Endothelial cell (in vitro differentiated cells): ENCODE data around the gene SLC6A16. TPM values are rescaled to one million over a fixed set of nuclear protein-coding genes. Genes with fewer than 3 reads are reported as not detected.
"Not testable (repeated sequence)": the region's sequence is repeated elsewhere in the genome, so short reads cannot be mapped to it uniquely, and the experiment has no call there.

Experiments
- DNase-seq: peaks from one replicate; pipeline ENCODE4 v3.0.0; 2021; ENCODE audit warnings: low spot score
- H3K27ac Mint-ChIP-seq: one replicate; pipeline ENCODE4 v1.8.0; 2021; ENCODE audit warnings: mixed read lengths, inconsistent platforms; ENCODE audit not compliant: unreplicated experiment
- H3K27me3 Mint-ChIP-seq: one replicate; pipeline ENCODE4 v1.8.0; 2021; ENCODE audit warnings: mild to moderate bottlenecking, moderate library complexity, mixed read lengths, inconsistent platforms; ENCODE audit not compliant: unreplicated experiment
- H3K36me3 Mint-ChIP-seq: one replicate; pipeline ENCODE4 v1.8.0; 2021; ENCODE audit warnings: mild to moderate bottlenecking, low read depth, mixed read lengths, inconsistent platforms; ENCODE audit not compliant: unreplicated experiment
- H3K4me1 Mint-ChIP-seq: one replicate; pipeline ENCODE4 v1.8.0; 2021; ENCODE audit warnings: mild to moderate bottlenecking, mixed read lengths, inconsistent platforms; ENCODE audit not compliant: unreplicated experiment
- H3K4me3 Mint-ChIP-seq: one replicate; pipeline ENCODE4 v1.8.0; 2021; ENCODE audit warnings: mild to moderate bottlenecking, mixed read lengths, inconsistent platforms; ENCODE audit not compliant: unreplicated experiment
- H3K9me3 Mint-ChIP-seq: one replicate; pipeline ENCODE4 v1.8.0; 2021; ENCODE audit warnings: mixed read lengths, inconsistent platforms; ENCODE audit not compliant: unreplicated experiment
- total RNA-seq: library from RNA; stranded (reverse); fragmentation: NEBNext Ultra II Directional; extraction: Animal tissue kit (Norgen Biotek cat#: 25700); gene quantifications from one replicate; pipeline ENCODE4 v1.2.1, GENCODE V29; 2021; ENCODE audit not compliant: unreplicated experiment
- TF ChIP-seq, protein P1 (sequence below): fragments of 200-600 bp; sonication (generic); IDR thresholded peaks from one replicate; pipeline ENCODE4 v1.5.0; 2021; ENCODE audit warnings: antibody characterized with exemption; ENCODE audit not compliant: unreplicated experiment

Gene SLC6A16
- total RNA-seq, 1 donor from 2014 or later: 4.0 TPM

- no peak overlapping the region for H3K27ac Mint-ChIP-seq
These were observed 9.9 kb downstream of the SLC6A16 start for GRCh38 chr19:49315111-49315510.

DNA sequence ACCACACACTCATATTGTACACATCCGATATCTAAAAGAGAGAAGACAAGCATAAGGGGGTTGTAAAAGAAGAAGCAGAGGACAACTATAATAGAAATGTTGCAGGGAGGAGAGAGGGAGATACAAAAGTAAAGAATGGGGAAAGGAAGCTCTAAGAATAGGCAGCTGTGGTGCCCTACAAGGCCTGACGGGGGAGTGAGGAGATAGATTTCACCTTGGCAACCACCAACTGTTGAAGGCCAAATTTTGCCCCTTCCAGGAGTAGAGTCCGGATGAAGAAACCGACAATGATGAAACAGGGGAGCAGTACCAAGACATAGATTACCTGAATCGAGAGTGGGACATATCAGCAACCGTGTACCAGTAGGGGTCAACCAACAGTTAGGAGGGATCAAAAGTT, 15.9 kb downstream of the SLC6A16 start:
- Mint-ChIP-seq H3K36me3 (peaks cover 34% of the 10 kb centered on the region), H3K9me3 (no peaks in the 10 kb centered on the region), H3K4me1 (peaks cover 8% of the 10 kb centered on the region), H3K4me3 (peak overlapping the region; percentile 11), H3K27ac (peak overlapping the region; percentile 32), H3K27me3 (peaks cover 18% of the 10 kb centered on the region)
- no peak for DNase-seq
- TF ChIP-seq, protein P1, sequence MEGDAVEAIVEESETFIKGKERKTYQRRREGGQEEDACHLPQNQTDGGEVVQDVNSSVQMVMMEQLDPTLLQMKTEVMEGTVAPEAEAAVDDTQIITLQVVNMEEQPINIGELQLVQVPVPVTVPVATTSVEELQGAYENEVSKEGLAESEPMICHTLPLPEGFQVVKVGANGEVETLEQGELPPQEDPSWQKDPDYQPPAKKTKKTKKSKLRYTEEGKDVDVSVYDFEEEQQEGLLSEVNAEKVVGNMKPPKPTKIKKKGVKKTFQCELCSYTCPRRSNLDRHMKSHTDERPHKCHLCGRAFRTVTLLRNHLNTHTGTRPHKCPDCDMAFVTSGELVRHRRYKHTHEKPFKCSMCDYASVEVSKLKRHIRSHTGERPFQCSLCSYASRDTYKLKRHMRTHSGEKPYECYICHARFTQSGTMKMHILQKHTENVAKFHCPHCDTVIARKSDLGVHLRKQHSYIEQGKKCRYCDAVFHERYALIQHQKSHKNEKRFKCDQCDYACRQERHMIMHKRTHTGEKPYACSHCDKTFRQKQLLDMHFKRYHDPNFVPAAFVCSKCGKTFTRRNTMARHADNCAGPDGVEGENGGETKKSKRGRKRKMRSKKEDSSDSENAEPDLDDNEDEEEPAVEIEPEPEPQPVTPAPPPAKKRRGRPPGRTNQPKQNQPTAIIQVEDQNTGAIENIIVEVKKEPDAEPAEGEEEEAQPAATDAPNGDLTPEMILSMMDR: no peak

More at GRCh38 chr19:49315111-49315510, 9.9 kb downstream of the SLC6A16 start:
- TF ChIP-seq, protein P1: no peak
- peaks cover 7% of the 10 kb centered on the region for H3K27me3 Mint-ChIP-seq
- no peak for DNase-seq
- no peak overlapping the region for H3K4me3 Mint-ChIP-seq
- peaks cover 38% of the 10 kb centered on the region for H3K36me3 Mint-ChIP-seq
- no peaks in the 10 kb centered on the region for H3K9me3 Mint-ChIP-seq
- peaks cover 16% of the 10 kb centered on the region for H3K4me1 Mint-ChIP-seq

GRCh38 chr19:49306734-49307133, 18.3 kb downstream of the SLC6A16 start:
- not testable (repeated sequence) for H3K9me3 Mint-ChIP-seq, H3K4me3 Mint-ChIP-seq, DNase-seq, H3K27ac Mint-ChIP-seq, H3K4me1 Mint-ChIP-seq
- Mint-ChIP-seq H3K27me3 (peaks cover 18% of the 10 kb centered on the region), H3K36me3 (peaks cover 32% of the 10 kb centered on the region)

- H3K27me3 Mint-ChIP-seq: no peaks in the 10 kb centered on the region
- no peak overlapping the region for H3K4me3 Mint-ChIP-seq
- peaks cover 6% of the 10 kb centered on the region for H3K36me3 Mint-ChIP-seq
- no peak overlapping the region for H3K27ac Mint-ChIP-seq
- TF ChIP-seq, protein P1: no peak
- H3K4me1 Mint-ChIP-seq: no peaks in the 10 kb centered on the region
- peaks cover 4% of the 10 kb centered on the region for H3K9me3 Mint-ChIP-seq
- DNase-seq: no peak
These were observed 23.1 kb downstream of the SLC6A16 start for GRCh38 chr19:49301866-49302252.

DNA sequence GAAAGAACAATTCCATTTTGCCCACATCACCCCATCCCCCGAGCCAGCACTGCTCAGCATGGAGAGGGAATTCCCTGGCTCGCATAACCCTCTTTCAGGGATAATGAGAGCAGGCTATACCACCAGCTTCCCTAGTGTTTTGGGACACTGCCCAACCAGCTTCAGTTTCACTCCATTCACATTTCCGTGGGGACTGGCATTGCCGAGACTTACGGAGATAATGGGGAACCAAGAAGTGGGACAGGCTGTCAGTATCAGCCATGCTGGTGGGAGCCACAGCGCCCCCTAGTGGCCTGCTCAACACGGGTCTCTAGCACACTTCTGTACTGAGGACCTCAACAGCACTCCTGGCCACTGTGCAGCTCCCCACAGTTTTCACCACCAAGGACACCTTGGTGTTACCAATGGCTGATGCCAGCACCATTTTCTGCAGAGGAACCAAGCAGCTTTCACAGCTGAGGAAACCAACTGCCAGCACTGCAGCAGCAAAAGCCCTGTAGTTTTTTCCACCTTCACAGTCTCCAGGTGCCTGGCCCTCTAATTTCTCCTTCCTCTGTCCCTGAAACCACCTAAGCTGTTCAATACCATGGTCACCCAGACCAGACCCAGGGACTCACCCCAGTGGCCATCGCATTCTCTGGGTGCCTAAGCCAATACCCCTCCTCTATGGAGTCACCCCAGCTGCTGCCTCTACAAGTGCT, 23.7 kb downstream of the SLC6A16 start:
- no peaks in the 10 kb centered on the region for H3K27me3 Mint-ChIP-seq
- peaks cover 4% of the 10 kb centered on the region for H3K9me3 Mint-ChIP-seq
- TF ChIP-seq, protein P1: peak; percentile 95
- no peak overlapping the region for H3K4me3 Mint-ChIP-seq
- H3K27ac Mint-ChIP-seq: no peak overlapping the region
- H3K36me3 Mint-ChIP-seq: peaks cover 6% of the 10 kb centered on the region
- no peaks in the 10 kb centered on the region for H3K4me1 Mint-ChIP-seq
- peak; percentile 83 for DNase-seq

DNA sequence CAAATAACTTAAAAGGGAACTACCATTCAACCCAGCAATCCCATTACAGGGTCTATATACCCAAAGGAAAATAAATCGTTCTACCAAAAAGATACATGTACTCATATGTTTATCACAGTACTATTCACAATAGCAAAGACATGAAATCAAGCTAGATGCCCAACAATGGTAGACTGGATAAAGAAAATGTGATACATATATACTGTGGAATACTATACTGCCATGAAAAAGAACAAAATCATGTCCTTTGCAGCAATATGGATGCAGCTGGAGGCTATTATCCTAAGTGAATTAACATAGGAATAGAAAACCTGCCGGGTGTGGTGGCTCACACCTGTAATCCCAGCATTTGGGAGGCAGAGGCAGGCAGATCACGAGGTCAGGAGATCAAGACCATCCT, 26.3 kb downstream of the SLC6A16 start:
- not testable (repeated sequence) for H3K9me3 Mint-ChIP-seq

More for the DNA sequence above, 26.3 kb downstream of the SLC6A16 start:
- H3K27me3 Mint-ChIP-seq, DNase-seq, H3K4me1 Mint-ChIP-seq, H3K27ac Mint-ChIP-seq, H3K36me3 Mint-ChIP-seq, H3K4me3 Mint-ChIP-seq: not testable (repeated sequence)
